Stimulated activated CD8-positive, alpha-beta memory T cell treated with anti-CD3 and anti-CD28 coated beads, Interleukin-15, amount 100 ng/mL, for 1 hour (primary cell): ENCODE data around the gene GUK1.
"Not testable (repeated sequence)": the region's sequence is repeated elsewhere in the genome, so short reads cannot be mapped to it uniquely, and the experiment has no call there.

ENCODE experiments used
- DNase-seq: peaks from one replicate; pipeline ENCODE4 v3.0.0-alpha.2; 2020; ENCODE audit warnings: low read depth

The GUK1 gene

DNA sequence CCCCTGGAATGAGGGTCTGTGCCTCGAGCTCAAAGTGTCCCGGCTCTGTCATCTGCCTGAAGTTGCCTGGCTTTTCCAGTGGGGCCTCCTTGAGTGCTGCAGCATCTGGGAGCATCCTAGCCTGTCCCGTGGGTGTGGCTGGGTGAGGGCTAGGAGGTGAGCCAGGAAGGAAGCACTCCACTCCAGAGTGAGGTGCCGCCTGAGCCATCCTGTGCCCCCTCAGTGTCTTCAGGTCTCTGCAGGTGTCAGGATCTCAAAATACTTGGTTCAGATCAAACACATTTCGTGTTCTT is 37.0 kb downstream of the GUK1 start:
- DNase-seq, result no peak

DNA sequence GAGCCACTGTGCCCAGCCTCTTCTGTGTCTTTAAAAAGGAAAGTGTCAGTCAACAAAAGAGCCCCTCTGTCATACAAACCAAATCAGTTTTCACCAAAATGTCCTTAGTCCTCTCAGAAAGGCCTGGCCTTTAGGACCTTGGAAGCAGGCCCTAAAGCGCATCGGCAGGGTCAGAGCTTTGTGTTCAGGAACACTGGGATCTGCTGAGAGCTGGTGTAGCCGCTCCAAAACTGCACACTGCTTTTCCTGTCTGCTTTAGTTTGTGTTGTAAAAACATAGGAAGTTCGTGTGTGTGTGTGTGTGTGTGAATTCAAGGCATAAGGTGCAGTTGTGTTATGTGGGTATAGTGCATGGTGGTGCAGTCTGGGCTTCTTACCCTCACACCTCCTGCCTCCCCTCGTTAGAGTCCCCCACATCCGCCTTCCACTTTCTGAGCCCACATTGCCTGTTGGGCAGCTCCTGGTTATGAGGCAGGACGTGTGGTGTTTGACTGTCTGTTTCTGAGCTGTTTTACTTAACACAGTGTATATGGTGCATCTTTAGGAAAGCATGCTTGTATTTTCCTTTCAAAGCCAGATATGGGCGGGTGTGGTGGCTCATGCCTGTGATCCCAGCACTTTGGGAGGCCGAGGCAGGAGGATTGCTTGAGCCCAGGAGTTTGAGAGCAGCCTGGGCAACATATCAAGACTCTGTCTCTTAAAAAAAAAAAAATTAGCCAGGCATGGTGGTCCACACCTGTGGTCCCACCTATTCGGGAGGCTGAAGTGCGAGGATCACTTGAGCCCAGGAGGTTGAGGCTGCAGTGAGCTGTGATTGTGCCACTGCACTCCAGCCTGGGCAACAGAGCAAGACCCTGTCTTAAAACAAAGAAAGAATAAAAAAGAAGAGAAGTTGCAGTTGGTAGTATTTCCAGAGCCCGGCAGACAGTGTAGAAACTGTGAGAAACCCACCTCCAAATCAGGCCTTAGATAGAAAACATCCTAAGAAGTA is 37.9 kb downstream of the GUK1 start:
- no peak for DNase-seq

DNA sequence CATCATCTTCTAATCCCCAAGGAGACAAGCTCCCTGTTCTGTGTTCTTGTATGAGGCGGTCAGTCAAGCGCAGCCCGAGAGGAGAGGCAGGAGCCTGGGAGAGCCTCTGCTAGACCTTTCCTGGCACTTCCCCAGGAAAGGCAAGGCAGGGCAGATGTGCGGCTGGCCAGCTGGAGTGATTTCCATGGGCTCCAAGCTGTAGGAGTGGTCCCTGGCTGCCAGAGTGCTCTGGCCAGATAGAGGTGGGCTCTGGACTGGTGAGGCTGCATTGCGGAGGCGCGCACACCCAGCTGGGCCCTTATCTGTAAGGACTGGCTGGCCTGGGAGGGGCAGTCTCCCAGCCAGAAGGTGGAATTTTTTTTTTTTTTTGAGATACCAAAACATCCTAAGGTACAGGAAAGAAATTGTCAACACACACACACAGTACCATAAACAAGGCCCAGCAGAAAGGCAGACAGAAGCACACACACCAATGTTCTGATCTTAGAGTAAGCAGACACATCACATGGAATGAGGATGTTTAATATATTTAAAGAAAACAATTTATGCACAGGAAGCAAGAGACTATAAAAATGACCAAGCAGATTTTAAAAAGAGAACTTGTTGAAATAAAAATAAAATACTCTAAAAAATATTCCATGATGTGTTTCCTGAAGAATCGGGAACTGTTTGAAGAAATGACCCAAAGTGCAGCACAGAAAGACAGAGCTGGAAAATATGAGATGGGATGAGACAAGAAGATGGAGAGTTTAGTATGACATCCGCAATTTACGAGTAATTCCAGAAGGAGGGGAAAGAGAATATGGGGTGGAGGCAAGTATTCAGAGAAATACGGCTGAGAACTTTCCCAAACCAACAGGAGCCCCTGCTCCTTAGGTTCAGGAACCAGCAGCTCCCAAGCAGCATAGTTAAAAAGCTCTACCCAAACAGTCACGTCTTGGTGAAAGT is 38.9 kb downstream of the GUK1 start:
- DNase-seq, result no peak

DNA sequence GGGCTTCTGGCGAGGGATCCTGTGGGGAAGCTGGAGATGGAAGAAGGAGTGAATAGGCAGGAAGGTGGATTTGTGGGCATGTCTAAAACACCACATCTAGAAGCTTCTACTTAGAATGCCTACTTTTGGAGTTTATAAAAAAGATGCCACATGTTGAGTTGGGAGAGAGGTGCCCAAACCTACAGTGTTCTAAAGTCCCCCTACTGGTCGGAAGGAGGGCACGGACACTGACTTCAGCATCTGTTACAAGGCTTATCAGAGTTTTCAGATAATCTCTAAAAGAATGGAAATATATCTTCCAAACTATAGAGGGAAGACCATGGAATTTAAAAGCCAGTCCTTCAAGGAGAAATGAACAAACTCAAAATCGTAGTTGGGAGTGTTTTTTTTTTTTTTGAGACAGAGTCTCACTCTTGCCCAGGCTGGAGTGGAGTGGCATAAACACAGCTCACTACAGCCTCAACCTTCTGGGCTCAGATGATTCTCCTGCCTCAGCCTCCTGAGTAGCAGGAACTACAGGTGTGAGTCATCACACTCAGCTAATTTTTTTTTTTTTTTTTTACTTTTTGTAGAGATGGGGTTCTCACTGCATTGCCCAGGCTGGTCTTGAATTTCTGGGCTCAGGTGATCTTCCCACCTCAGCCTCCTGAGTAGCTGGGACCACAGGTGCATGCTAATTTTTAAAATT is 40.3 kb downstream of the GUK1 start:
- DNase-seq, result no peak

- DNase-seq, result no peak
Observed at GRCh38 chr1:228180959-228181644, 41.0 kb downstream of the GUK1 start.

DNA sequence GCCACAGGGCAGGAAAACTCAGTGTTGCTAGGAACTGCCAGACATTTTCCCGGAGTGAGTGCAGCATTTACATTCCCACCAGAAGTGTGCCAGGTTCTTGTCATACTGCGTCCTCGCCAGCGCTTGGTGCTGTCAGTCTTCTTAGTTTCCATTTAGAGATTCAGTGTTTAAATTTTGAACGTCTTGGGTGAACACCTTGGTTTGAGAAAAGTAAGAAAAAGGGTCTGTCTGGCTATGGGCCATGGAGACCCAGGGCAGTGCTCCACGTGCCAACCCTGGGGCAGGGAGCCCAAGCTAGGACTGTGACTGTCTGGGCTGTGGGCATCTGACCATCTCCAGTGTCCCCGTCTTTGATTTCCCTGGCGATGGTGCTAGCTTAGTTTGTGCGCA is 41.6 kb downstream of the GUK1 start:
- no peak for DNase-seq

- no peak for DNase-seq
Observed at GRCh38 chr1:228182296-228183030, 42.4 kb downstream of the GUK1 start.

DNA sequence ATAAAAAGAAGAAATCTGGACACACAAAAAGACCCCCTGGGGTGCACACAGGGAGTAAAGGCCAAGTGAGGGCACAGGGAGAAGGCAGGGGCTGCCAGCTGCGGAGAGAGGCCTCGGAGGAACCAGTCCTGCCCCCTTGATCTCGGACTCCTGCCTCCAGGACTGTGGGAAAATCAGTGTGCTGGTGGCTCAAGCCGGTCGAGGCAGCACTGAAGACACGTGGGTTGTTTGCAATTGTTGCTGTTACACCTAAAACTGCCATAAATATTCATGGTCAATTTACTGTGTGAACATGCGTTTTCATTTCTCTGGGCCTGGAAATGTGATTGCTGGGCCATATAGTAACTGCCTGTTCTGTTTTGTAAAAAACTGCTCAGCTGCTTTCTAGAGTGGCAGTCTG is 44.1 kb downstream of the GUK1 start:
- no peak for DNase-seq

DNA sequence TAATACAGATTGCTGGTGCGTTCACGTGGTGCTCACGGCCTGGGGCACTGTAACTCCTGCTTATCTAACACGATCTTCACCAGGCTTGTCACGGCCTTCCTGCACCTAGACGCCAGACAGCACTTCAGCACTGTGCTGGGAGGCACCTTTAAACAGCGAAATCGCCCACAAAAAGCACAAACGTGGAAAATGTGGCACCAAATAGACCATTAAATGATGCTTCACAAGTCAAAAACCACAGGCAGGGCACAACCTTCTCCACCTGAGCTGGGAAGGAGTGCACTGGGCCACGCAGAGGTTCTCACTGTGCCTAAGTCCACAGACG is 45.5 kb downstream of the GUK1 start:
- no peak for DNase-seq

DNA sequence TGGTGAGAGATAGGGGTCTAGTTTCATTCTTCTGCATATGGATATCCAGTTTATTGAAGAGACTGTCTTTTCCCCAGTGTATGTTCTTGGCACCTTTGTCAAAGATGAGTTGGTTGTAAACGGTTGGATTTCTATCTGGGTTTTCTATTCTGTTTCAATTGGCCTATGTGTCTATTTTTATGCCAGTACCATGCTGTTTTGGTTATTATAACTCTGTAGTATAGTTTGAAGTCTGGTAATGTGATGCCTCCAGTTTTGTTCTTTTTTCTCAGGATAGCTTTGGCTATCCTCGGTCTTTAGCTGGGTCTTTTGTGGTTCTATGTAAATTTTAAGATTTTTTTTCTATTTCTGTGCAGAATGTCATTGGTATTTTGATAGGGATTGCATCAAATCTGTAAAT is 48.2 kb downstream of the GUK1 start:
- not testable (repeated sequence) for DNase-seq

- no peak for DNase-seq
Observed at GRCh38 chr1:228190182-228190581, 50.1 kb downstream of the GUK1 start.

DNA sequence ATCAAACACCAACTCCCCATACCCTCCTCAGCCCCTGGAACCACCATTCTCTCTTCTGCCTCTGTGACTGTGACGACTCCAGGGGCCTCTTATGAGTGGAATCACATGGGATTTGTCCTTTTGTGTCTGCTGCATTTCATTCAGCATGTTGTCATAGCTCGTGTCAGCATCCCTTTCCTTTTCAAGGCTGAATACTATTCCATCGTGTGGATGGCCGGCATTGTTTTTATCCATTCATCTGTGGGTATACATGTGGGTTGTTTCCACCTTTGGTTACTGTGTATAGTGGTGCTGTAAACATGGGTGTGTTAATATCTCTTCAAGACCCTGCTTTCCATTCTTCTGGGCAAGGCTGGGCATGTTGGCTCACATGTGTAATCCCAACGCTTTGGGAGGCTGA is 50.7 kb downstream of the GUK1 start:
- no peak for DNase-seq

- no peak for DNase-seq
Observed at GRCh38 chr1:228194436-228194835, 54.4 kb downstream of the GUK1 start.

- no peak for DNase-seq
Observed at GRCh38 chr1:228194921-228195812, 55.1 kb downstream of the GUK1 start.

GRCh38 chr1:228197555-228198147 is 57.6 kb downstream of the GUK1 start:
- DNase-seq, result no peak
